ENCODE data around the gene NPAS2.

NPAS2 gene

GRCh38 chr2:100938031-100939026 lies 118.4 kb downstream of the NPAS2 start:
- Histone ChIP-seq H3K36me3 (ENCODE audit: control insufficient read depth, insufficient read depth, low read length) (no peaks in the 10 kb centered on the region), H3K9me3 (ENCODE audit: control insufficient read depth, insufficient read depth, low read depth, low read length) (no peaks in the 10 kb centered on the region), H3K4me1 (ENCODE audit: control insufficient read depth, insufficient read depth, low read length) (no peaks in the 10 kb centered on the region), H3K27ac (ENCODE audit: low read depth, low read length) (no peak overlapping the region), H3K9ac (ENCODE audit: low read length) (no peak overlapping the region), H3K27me3 (ENCODE audit: control insufficient read depth, insufficient read depth, low read length) (no peaks in the 10 kb centered on the region), H3K4me3 (ENCODE audit: low read depth, low read length) (no peak overlapping the region)

GRCh38 chr2:100939445-100939844 lies 119.5 kb downstream of the NPAS2 start:
- H3K36me3 ChIP-seq (ENCODE audit: control insufficient read depth, insufficient read depth, low read length) = no peaks in the 10 kb centered on the region

GRCh38 chr2:100940240-100940639 lies 120.3 kb downstream of the NPAS2 start:
- Histone ChIP-seq H3K27ac (ENCODE audit: low read depth, low read length) (no peak overlapping the region), H3K4me1 (ENCODE audit: control insufficient read depth, insufficient read depth, low read length) (no peaks in the 10 kb centered on the region), H3K4me3 (ENCODE audit: low read depth, low read length) (no peak overlapping the region), H3K27me3 (ENCODE audit: control insufficient read depth, insufficient read depth, low read length) (no peaks in the 10 kb centered on the region), H3K36me3 (ENCODE audit: control insufficient read depth, insufficient read depth, low read length) (no peaks in the 10 kb centered on the region), H3K9me3 (ENCODE audit: control insufficient read depth, insufficient read depth, low read depth, low read length) (no peaks in the 10 kb centered on the region), H3K9ac (ENCODE audit: low read length) (no peak overlapping the region)

More at GRCh38 chr2:100939445-100939844, 119.5 kb downstream of the NPAS2 start:
- H3K4me3 ChIP-seq (ENCODE audit: low read depth, low read length) = no peak overlapping the region
- H3K27me3 ChIP-seq (ENCODE audit: control insufficient read depth, insufficient read depth, low read length) = no peaks in the 10 kb centered on the region
- H3K4me1 ChIP-seq (ENCODE audit: control insufficient read depth, insufficient read depth, low read length) = no peaks in the 10 kb centered on the region
- no peaks in the 10 kb centered on the region for H3K9me3 ChIP-seq (ENCODE audit: control insufficient read depth, insufficient read depth, low read depth, low read length)
- H3K9ac ChIP-seq (ENCODE audit: low read length) = no peak overlapping the region
- H3K27ac ChIP-seq (ENCODE audit: low read depth, low read length) = no peak overlapping the region

- Histone ChIP-seq H3K27ac (ENCODE audit: low read depth, low read length) (no peak overlapping the region), H3K36me3 (ENCODE audit: control insufficient read depth, insufficient read depth, low read length) (no peaks in the 10 kb centered on the region)
Observed at GRCh38 chr2:100940766-100941645, 121.1 kb downstream of the NPAS2 start.

GRCh38 chr2:100941646-100942240 lies 121.8 kb downstream of the NPAS2 start:
- H3K4me1 ChIP-seq (ENCODE audit: control insufficient read depth, insufficient read depth, low read length) = no peaks in the 10 kb centered on the region
- H3K9ac ChIP-seq (ENCODE audit: low read length) = no peak overlapping the region
- no peaks in the 10 kb centered on the region for H3K9me3 ChIP-seq (ENCODE audit: control insufficient read depth, insufficient read depth, low read depth, low read length)
- no peak overlapping the region for H3K4me3 ChIP-seq (ENCODE audit: low read depth, low read length)
- H3K36me3 ChIP-seq (ENCODE audit: control insufficient read depth, insufficient read depth, low read length) = no peaks in the 10 kb centered on the region
- H3K27me3 ChIP-seq (ENCODE audit: control insufficient read depth, insufficient read depth, low read length) = no peaks in the 10 kb centered on the region
- H3K27ac ChIP-seq (ENCODE audit: low read depth, low read length) = no peak overlapping the region

More at GRCh38 chr2:100940766-100941645, 121.1 kb downstream of the NPAS2 start:
- H3K9me3 ChIP-seq (ENCODE audit: control insufficient read depth, insufficient read depth, low read depth, low read length) = no peaks in the 10 kb centered on the region
- H3K27me3 ChIP-seq (ENCODE audit: control insufficient read depth, insufficient read depth, low read length) = no peaks in the 10 kb centered on the region
- no peak overlapping the region for H3K4me3 ChIP-seq (ENCODE audit: low read depth, low read length)
- H3K4me1 ChIP-seq (ENCODE audit: control insufficient read depth, insufficient read depth, low read length) = no peaks in the 10 kb centered on the region
- H3K9ac ChIP-seq (ENCODE audit: low read length) = no peak overlapping the region

GRCh38 chr2:100944617-100945432 lies 124.9 kb downstream of the NPAS2 start:
- no peak overlapping the region for H3K9ac ChIP-seq (ENCODE audit: low read length)
- no peaks in the 10 kb centered on the region for H3K36me3 ChIP-seq (ENCODE audit: control insufficient read depth, insufficient read depth, low read length)
- H3K9me3 ChIP-seq (ENCODE audit: control insufficient read depth, insufficient read depth, low read depth, low read length) = no peaks in the 10 kb centered on the region
- no peak overlapping the region for H3K4me3 ChIP-seq (ENCODE audit: low read depth, low read length)
- peaks cover 7% of the 10 kb centered on the region for H3K4me1 ChIP-seq (ENCODE audit: control insufficient read depth, insufficient read depth, low read length)
- no peaks in the 10 kb centered on the region for H3K27me3 ChIP-seq (ENCODE audit: control insufficient read depth, insufficient read depth, low read length)
- H3K27ac ChIP-seq (ENCODE audit: low read depth, low read length) = no peak overlapping the region

GRCh38 chr2:100945433-100945740 lies 125.4 kb downstream of the NPAS2 start:
- Histone ChIP-seq H3K9ac (ENCODE audit: low read length) (no peak overlapping the region), H3K9me3 (ENCODE audit: control insufficient read depth, insufficient read depth, low read depth, low read length) (no peaks in the 10 kb centered on the region)

GRCh38 chr2:100945930-100946607 lies 126.1 kb downstream of the NPAS2 start:
- Histone ChIP-seq H3K9ac (ENCODE audit: low read length) (no peak overlapping the region), H3K4me3 (ENCODE audit: low read depth, low read length) (no peak overlapping the region), H3K9me3 (ENCODE audit: control insufficient read depth, insufficient read depth, low read depth, low read length) (no peaks in the 10 kb centered on the region), H3K4me1 (ENCODE audit: control insufficient read depth, insufficient read depth, low read length) (peaks cover 13% of the 10 kb centered on the region), H3K27ac (ENCODE audit: low read depth, low read length) (no peak overlapping the region), H3K36me3 (ENCODE audit: control insufficient read depth, insufficient read depth, low read length) (no peaks in the 10 kb centered on the region), H3K27me3 (ENCODE audit: control insufficient read depth, insufficient read depth, low read length) (no peaks in the 10 kb centered on the region)

More at GRCh38 chr2:100945433-100945740, 125.4 kb downstream of the NPAS2 start:
- H3K36me3 ChIP-seq (ENCODE audit: control insufficient read depth, insufficient read depth, low read length) = no peaks in the 10 kb centered on the region
- peaks cover 11% of the 10 kb centered on the region for H3K4me1 ChIP-seq (ENCODE audit: control insufficient read depth, insufficient read depth, low read length)
- H3K27ac ChIP-seq (ENCODE audit: low read depth, low read length) = no peak overlapping the region
- no peak overlapping the region for H3K4me3 ChIP-seq (ENCODE audit: low read depth, low read length)
- H3K27me3 ChIP-seq (ENCODE audit: control insufficient read depth, insufficient read depth, low read length) = no peaks in the 10 kb centered on the region

GRCh38 chr2:100948942-100949811 lies 129.2 kb downstream of the NPAS2 start:
- H3K36me3 ChIP-seq (ENCODE audit: control insufficient read depth, insufficient read depth, low read length) = no peaks in the 10 kb centered on the region
- H3K27me3 ChIP-seq (ENCODE audit: control insufficient read depth, insufficient read depth, low read length) = no peaks in the 10 kb centered on the region
- H3K9me3 ChIP-seq (ENCODE audit: control insufficient read depth, insufficient read depth, low read depth, low read length) = no peaks in the 10 kb centered on the region
- no peak overlapping the region for H3K27ac ChIP-seq (ENCODE audit: low read depth, low read length)
- H3K9ac ChIP-seq (ENCODE audit: low read length) = no peak overlapping the region
- peaks cover 19% of the 10 kb centered on the region for H3K4me1 ChIP-seq (ENCODE audit: control insufficient read depth, insufficient read depth, low read length)
- H3K4me3 ChIP-seq (ENCODE audit: low read depth, low read length) = no peak overlapping the region

All from HUES6 (cell line).